K562 (cell line): Measurements from ENCODE around the gene TSPAN14. TPM values are rescaled to one million over a fixed set of nuclear protein-coding genes. Genes with fewer than 3 reads are reported as not detected.

ENCODE experiments used
- ATAC-seq: fragments of 200-7000 bp; cut with Tn5 transposase; 3 replicates; pipeline ENCODE4 v1.9.1; 2020; ENCODE audit warnings: moderate library complexity
- BruUV-seq: library from RNA; stranded (reverse); fragments of 400-500 nt; replicated peaks from 2 replicates; lab custom pipeline; 2021; lab: Mats Ljungman, UMichigan
- CTCF ChIA-PET: fragments of 300-600 bp; formaldehyde crosslinking; extraction: SDS; loops from one replicate; lab custom pipeline; 2021; ENCODE audit warnings: low intra/inter-chr PET ratio; lab: Yijun Ruan, JAX
- POLR2A ChIA-PET: fragments of 300-600, 350-650 bp; sonication (Branson Sonifier 250); formaldehyde crosslinking; extraction: SDS; loops from one replicate; lab custom pipeline; 2021; ENCODE audit warnings: antibody characterized with exemption, inconsistent platforms; lab: Yijun Ruan, JAX
- DNase-seq, 4 experiments: peaks; one replicate each; pipeline versions ENCODE4 v3.0.0 to v3.0.0-alpha.2; 2011 to 2018; ENCODE audit warnings: low spot score in 3 of 4, mixed read lengths in 3 of 4; ENCODE audit errors: extremely low read depth in 1 of 4
- FAIRE-seq: peaks from 2 replicates; lab custom pipeline; 2011; peaks lifted over from hg19 to GRCh38; lab: Jason Lieb, UNC
- H2AFZ ChIP-seq: 2 replicates; pipeline ENCODE4 v1.6.0; 2011; ENCODE audit warnings: low read depth, low read length, control low read depth, inconsistent platforms
- H3K27ac ChIP-seq: fragments of 200-600 bp; 3 replicates; pipeline ENCODE4 v1.8.0; 2011; ENCODE audit warnings: low read depth, mild to moderate bottlenecking, control low read depth, inconsistent platforms, low read length, moderate library complexity, mixed read lengths; ENCODE audit errors: extremely low read depth
- H3K27me3 ChIP-seq, 2 experiments: fragments of 300-600 bp in 1 of 2; 2 replicates in 1 of 2; 3 replicates in 1 of 2; pipeline versions ENCODE4 v1.6.0 to v1.8.0; 2011; ENCODE audit warnings: inconsistent platforms in 2 of 2, low read length in 2 of 2, mild to moderate bottlenecking in 1 of 2, mixed read lengths in 1 of 2, moderate library complexity in 1 of 2; ENCODE audit not compliant: control insufficient read depth in 2 of 2, insufficient read depth in 2 of 2
- H3K36me3 ChIP-seq: fragments of 300-600 bp; 3 replicates; pipeline ENCODE4 v1.8.0; 2011; ENCODE audit warnings: mild to moderate bottlenecking, low read length, inconsistent platforms; ENCODE audit not compliant: control insufficient read depth, insufficient read depth
- H3K4me1 ChIP-seq, 2 experiments: fragments of 200-600 bp in 1 of 2; replicated peaks in 1 of 2; 2 replicates in 1 of 2; 3 replicates in 1 of 2; pipeline versions ENCODE4 v1.5.1 to v1.8.0; 2011; ENCODE audit warnings: inconsistent platforms in 2 of 2, low read length in 2 of 2, mild to moderate bottlenecking in 1 of 2, mixed read lengths in 1 of 2, moderate library complexity in 1 of 2; ENCODE audit not compliant: control insufficient read depth in 2 of 2, insufficient read depth in 2 of 2
- H3K4me2 ChIP-seq: 2 replicates; pipeline ENCODE4 v1.6.1; 2011; ENCODE audit warnings: low read length, control low read depth, inconsistent platforms, mixed read lengths; ENCODE audit not compliant: insufficient read depth
- H3K4me3 ChIP-seq: fragments of 200-600 bp; sonication (generic), shearing (Covaris generic); 2 replicates; pipeline ENCODE4 v1.5.1; 2016; ENCODE audit warnings: control low read depth, inconsistent platforms
- H3K79me2 ChIP-seq: fragments of 200-600 bp; 3 replicates; pipeline ENCODE4 v1.8.0; 2011; ENCODE audit warnings: low read length, inconsistent platforms; ENCODE audit not compliant: control insufficient read depth, insufficient read depth
- H3K9ac ChIP-seq, 2 experiments: 2 replicates each; pipeline versions ENCODE4 v1.6.0 to v1.6.1; 2011; ENCODE audit warnings: low read depth in 2 of 2, low read length in 2 of 2, control low read depth in 1 of 2, inconsistent platforms in 1 of 2, mild to moderate bottlenecking in 1 of 2, mixed read lengths in 1 of 2; ENCODE audit not compliant: insufficient read depth in 1 of 2
- H3K9me1 ChIP-seq: one replicate; pipeline ENCODE4 v1.6.0; 2011; ENCODE audit warnings: inconsistent platforms, mild to moderate bottlenecking, low read length, moderate library complexity; ENCODE audit not compliant: control insufficient read depth, insufficient read depth
- H3K9me3 ChIP-seq: replicated peaks from 2 replicates; pipeline ENCODE4 v1.5.1; 2011; ENCODE audit warnings: low read depth, low read length, inconsistent platforms; ENCODE audit not compliant: control insufficient read depth, insufficient read depth
- H4K20me1 ChIP-seq: replicated peaks from 2 replicates; pipeline ENCODE4 v1.6.1; 2011; ENCODE audit warnings: low read length, inconsistent platforms, mixed read lengths; ENCODE audit not compliant: control insufficient read depth, insufficient read depth
- ARHGAP35 ChIP-seq: fragments of 450-650 bp; IDR thresholded peaks from 2 replicates; pipeline ENCODE4 v1.6.1; 2018; ENCODE audit not compliant: partially characterized antibody
- BRD9 ChIP-seq: fragments of 450-650 bp; IDR thresholded peaks from 2 replicates; pipeline ENCODE4 v1.6.1; 2018; ENCODE audit warnings: low read depth; ENCODE audit not compliant: partially characterized antibody
- HOXB6 ChIP-seq: fragments of 250-450 bp; sonication (Bioruptor Pico); IDR thresholded peaks from 2 replicates; pipeline ENCODE4 v1.5.1; 2022; ENCODE audit warnings: mild to moderate bottlenecking, borderline replicate concordance
- PCBP1 ChIP-seq: fragments of 200-400 bp; formaldehyde crosslinking; IDR thresholded peaks from 2 replicates; pipeline ENCODE4 v1.6.1; 2018; ENCODE audit warnings: mild to moderate bottlenecking, low read depth, low read length; ENCODE audit not compliant: poor library complexity, severe bottlenecking
- PPARD ChIP-seq: fragments of 250-450 bp; sonication (Bioruptor Pico); IDR thresholded peaks from 2 replicates; pipeline ENCODE4 v1.8.0; 2022; ENCODE audit warnings: inconsistent platforms, mild to moderate bottlenecking, moderate library complexity
- PTTG1 ChIP-seq: fragments of 450-650 bp; IDR thresholded peaks from 2 replicates; pipeline ENCODE4 v1.6.1; 2016; ENCODE audit warnings: low read depth, mild to moderate bottlenecking, missing genetic modification characterization, missing compliant biosample characterization
- RBM39 ChIP-seq: fragments of 200-400 bp; formaldehyde crosslinking; optimal IDR thresholded peaks from 2 replicates; pipeline ENCODE3; 2018; ENCODE audit warnings: low read depth, low read length
- SIN3A ChIP-seq, 2 experiments: fragments of 150-350 bp in 1 of 2; IDR thresholded peaks; 2 replicates each; pipeline ENCODE4 v1.6.1; 2011 to 2016; ENCODE audit warnings: borderline replicate concordance in 2 of 2, low read depth in 2 of 2, low read length in 2 of 2, mild to moderate bottlenecking in 2 of 2, moderate library complexity in 2 of 2; ENCODE audit not compliant: control insufficient read depth in 1 of 2
- SMARCB1 ChIP-seq: IDR thresholded peaks from 2 replicates; pipeline ENCODE4 v1.6.1; 2011; ENCODE audit warnings: improper control_type of control experiment, low read depth; ENCODE audit not compliant: insufficient read length
- TCF7L2 ChIP-seq: fragments of 150-350 bp; IDR thresholded peaks from 2 replicates; pipeline ENCODE4 v1.6.1; 2016; ENCODE audit warnings: low read depth, mild to moderate bottlenecking, low read length, moderate library complexity
- XRCC4 ChIP-seq: IDR thresholded peaks from one replicate; pipeline ENCODE4 v1.6.1; 2011; ENCODE audit not compliant: insufficient read depth, insufficient read length; ENCODE audit errors: extremely low read depth
- ZFP30 ChIP-seq: fragments of 250-450 bp; sonication (Bioruptor Pico); IDR thresholded peaks from 2 replicates; pipeline ENCODE4 v1.8.0; 2022; ENCODE audit warnings: moderate library complexity, mild to moderate bottlenecking, inconsistent platforms, borderline replicate concordance
- ZNF282 ChIP-seq: sonication (generic); formaldehyde crosslinking; IDR thresholded peaks from 2 replicates; pipeline ENCODE4 v1.8.1; 2023; ENCODE audit warnings: missing genetic modification reagents
- ZNF316 ChIP-seq: fragments of 450-650 bp; IDR thresholded peaks from 2 replicates; pipeline ENCODE4 v1.6.1; 2016
- ZNF589 ChIP-seq: fragments of 200-800 bp; sonication (Bioruptor generic); IDR thresholded peaks from 2 replicates; pipeline ENCODE4 v1.6.1; 2016; ENCODE audit warnings: low read depth, missing genetic modification characterization, missing compliant biosample characterization
- ZNF75A ChIP-seq: fragments of 450-650 bp; formaldehyde crosslinking; IDR thresholded peaks from 2 replicates; pipeline ENCODE4 v1.4.0; 2020; ENCODE audit warnings: mild to moderate bottlenecking
- WGBS: fragments of 100-300 bp; shearing (Covaris generic); methylation state at CpG from one replicate; pipeline ENCODE4 v1.1.6; 2016; ENCODE audit warnings: low coverage, mixed read lengths; ENCODE audit not compliant: insufficient coverage; ENCODE audit errors: missing lambda C conversion rate; 5-methylcytosine and 5-hydroxymethylcytosine counted together
- in situ Hi-C: fragments of 300-500 bp; cut with MboI; formaldehyde crosslinking; loops from 4 replicates; pipeline ENCODE4 v1.15.0; 2018; ENCODE audit warnings: inconsistent platforms, mixed read lengths
- intact Hi-C: fragments of 100-400 bp; cut with micrococcal nuclease; formaldehyde crosslinking; loops from 2 replicates; pipeline ENCODE4 v1.14.2; 2022
- polyA plus RNA-seq, 8 experiments: library from polyadenylated mRNA; depleted of rRNA in 4 of 8; stranded (reverse) in 5 of 8; unstranded in 3 of 8; fragments of >200 nt; fragmentation: Nextera tagmentation in 2 of 8; fragmentation: Illumina TruSeq in 1 of 8; extraction: Ambion mirVana in 2 of 8; extraction: Trizol in 1 of 8; gene quantifications; 2 replicates each; pipeline versions ENCODE4 v1.2.1 to v1.2.3, GENCODE V29; 2011 to 2014; ENCODE audit warnings: inconsistent platforms in 1 of 8, missing spikeins in 1 of 8
- total RNA-seq, 7 experiments: library from RNA; depleted of rRNA in 6 of 7; stranded (reverse); fragments of >200 nt in 6 of 7; fragmentation: Illumina TruSeq in 2 of 7; extraction: Trizol in 2 of 7; gene quantifications; 2 replicates each; pipeline versions ENCODE4 v1.2.1 to v1.2.3, GENCODE V29; 2011 to 2021; ENCODE audit warnings: low replicate concordance in 1 of 7
- TF ChIP-seq, protein P1 (sequence below): sonication (generic); formaldehyde crosslinking; IDR thresholded peaks from 2 replicates; pipeline ENCODE4 v1.5.0; 2020; ENCODE audit warnings: missing genetic modification reagents
- TF ChIP-seq, protein P2 (sequence below): fragments of 250-450 bp; sonication (Bioruptor Pico); IDR thresholded peaks from 2 replicates; pipeline ENCODE4 v1.5.0; 2021
- TF ChIP-seq, protein P3 (sequence below): fragments of 250-450 bp; sonication (Bioruptor Pico); IDR thresholded peaks from 2 replicates; pipeline ENCODE4 v1.8.0; 2022; ENCODE audit warnings: inconsistent platforms

TSPAN14 gene
- total and polyA plus RNA-seq, 9 of the 15 experiments (the other 6 are each of a cell fraction or from before 2014, with no cell fraction given) = 5.8 to 92.9 (median 23.3) TPM

DNA sequence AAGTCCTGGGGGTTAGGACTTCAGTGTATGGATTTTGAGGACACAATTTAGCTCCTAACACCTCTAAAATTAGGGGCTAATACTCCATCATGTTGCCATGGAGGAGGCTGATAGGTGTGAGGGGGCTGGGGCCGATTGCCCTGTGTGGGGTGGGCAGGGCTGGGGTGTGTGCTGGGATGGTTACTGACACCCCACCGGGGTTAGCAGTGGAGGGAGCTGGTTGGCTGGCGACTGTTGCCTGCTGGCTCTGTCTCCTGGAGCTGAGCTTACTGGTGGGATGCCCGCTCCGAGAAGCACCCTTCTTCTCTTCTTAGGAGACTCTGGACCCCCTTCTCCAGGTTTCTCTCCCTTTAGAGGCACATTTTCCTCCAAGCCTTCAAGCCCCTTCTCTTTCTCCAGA is 61.4 kb downstream of the TSPAN14 start:
- no peak overlapping the region for H3K9ac ChIP-seq
- no peak for ATAC-seq
- no peak for DNase-seq
- no peak overlapping the region for H2AFZ ChIP-seq
- peaks cover 0 to 11% of the 10 kb centered on the region in 2 experiments; a peak in 1 of 5 replicates for H3K4me1 ChIP-seq
- no peak overlapping the region for H3K4me3 ChIP-seq
- H4K20me1 ChIP-seq = no peaks in the 10 kb centered on the region; the same call in 1 of the 2 replicates
- no peaks in the 10 kb centered on the region for H3K9me3 ChIP-seq
- no peak overlapping the region for H3K27ac ChIP-seq
- CTCF ChIA-PET = no interaction called here
- H3K4me2 ChIP-seq = no peak overlapping the region
- in situ Hi-C loops = no loop called here
- FAIRE-seq = no peak
- TF ChIP-seq XRCC4 (no peak), ZNF282 (CRISPR knock-in tag) (no peak), PCBP1 (no peak), ZFP30 (no peak), RBM39 (no peak), ZNF316 (no peak), PTTG1 (tag) (no peak), BRD9 (no peak), TCF7L2 (no peak), PPARD (CRISPR knock-in tag) (no peak), SIN3A (IDR thresholded peaks at IDR 0.05; ENCODE audit: borderline replicate concordance in 2 of 2, control insufficient read depth in 1 of 2, low read depth in 2 of 2, low read length in 2 of 2) (no peak), ZNF589 (CRISPR knock-in tag) (no peak), ZNF75A (CRISPR knock-in tag) (no peak), HOXB6 (CRISPR knock-in tag) (no peak), ARHGAP35 (no peak), SMARCB1 (no peak)
- TF ChIP-seq, protein P1, sequence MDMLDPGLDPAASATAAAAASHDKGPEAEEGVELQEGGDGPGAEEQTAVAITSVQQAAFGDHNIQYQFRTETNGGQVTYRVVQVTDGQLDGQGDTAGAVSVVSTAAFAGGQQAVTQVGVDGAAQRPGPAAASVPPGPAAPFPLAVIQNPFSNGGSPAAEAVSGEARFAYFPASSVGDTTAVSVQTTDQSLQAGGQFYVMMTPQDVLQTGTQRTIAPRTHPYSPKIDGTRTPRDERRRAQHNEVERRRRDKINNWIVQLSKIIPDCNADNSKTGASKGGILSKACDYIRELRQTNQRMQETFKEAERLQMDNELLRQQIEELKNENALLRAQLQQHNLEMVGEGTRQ (CRISPR knock-in tag) = no peak
- TF ChIP-seq, protein P2, sequence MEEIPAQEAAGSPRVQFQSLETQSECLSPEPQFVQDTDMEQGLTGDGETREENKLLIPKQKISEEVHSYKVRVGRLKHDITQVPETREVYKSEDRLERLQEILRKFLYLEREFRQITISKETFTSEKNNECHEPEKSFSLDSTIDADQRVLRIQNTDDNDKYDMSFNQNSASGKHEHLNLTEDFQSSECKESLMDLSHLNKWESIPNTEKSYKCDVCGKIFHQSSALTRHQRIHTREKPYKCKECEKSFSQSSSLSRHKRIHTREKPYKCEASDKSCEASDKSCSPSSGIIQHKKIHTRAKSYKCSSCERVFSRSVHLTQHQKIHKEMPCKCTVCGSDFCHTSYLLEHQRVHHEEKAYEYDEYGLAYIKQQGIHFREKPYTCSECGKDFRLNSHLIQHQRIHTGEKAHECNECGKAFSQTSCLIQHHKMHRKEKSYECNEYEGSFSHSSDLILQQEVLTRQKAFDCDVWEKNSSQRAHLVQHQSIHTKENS (CRISPR knock-in tag) = no peak
- TF ChIP-seq, protein P3, sequence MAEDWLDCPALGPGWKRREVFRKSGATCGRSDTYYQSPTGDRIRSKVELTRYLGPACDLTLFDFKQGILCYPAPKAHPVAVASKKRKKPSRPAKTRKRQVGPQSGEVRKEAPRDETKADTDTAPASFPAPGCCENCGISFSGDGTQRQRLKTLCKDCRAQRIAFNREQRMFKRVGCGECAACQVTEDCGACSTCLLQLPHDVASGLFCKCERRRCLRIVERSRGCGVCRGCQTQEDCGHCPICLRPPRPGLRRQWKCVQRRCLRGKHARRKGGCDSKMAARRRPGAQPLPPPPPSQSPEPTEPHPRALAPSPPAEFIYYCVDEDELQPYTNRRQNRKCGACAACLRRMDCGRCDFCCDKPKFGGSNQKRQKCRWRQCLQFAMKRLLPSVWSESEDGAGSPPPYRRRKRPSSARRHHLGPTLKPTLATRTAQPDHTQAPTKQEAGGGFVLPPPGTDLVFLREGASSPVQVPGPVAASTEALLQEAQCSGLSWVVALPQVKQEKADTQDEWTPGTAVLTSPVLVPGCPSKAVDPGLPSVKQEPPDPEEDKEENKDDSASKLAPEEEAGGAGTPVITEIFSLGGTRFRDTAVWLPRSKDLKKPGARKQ (CRISPR knock-in tag) = no peak
- no peaks in the 10 kb centered on the region for H3K27me3 ChIP-seq
- POLR2A ChIA-PET = interaction anchor here (0.7 kb wide), 1 partner anchor 12 kb away, joined by 3 read pairs; no protein-coding TSS in a partner anchor
- intact Hi-C loops = no loop called here
- no TSS peak for BruUV-seq
- H3K79me2 ChIP-seq = no peaks in the 10 kb centered on the region
- H3K9me1 ChIP-seq = no peaks in the 10 kb centered on the region
- 95% methylated on average over 3 of the region's 5 CpGs for WGBS
- H3K36me3 ChIP-seq = peaks cover 87% of the 10 kb centered on the region
